ENCODE measurements around the gene CCT7. TPM values are rescaled to one million over a fixed set of nuclear protein-coding genes. Genes with fewer than 3 reads are reported as not detected.

Gene CCT7
- total and polyA plus RNA-seq, 2 of the 8 experiments (the other 6 are each of a cell fraction or from before 2014, with no cell fraction given), result 440 to 474 TPM

DNA sequence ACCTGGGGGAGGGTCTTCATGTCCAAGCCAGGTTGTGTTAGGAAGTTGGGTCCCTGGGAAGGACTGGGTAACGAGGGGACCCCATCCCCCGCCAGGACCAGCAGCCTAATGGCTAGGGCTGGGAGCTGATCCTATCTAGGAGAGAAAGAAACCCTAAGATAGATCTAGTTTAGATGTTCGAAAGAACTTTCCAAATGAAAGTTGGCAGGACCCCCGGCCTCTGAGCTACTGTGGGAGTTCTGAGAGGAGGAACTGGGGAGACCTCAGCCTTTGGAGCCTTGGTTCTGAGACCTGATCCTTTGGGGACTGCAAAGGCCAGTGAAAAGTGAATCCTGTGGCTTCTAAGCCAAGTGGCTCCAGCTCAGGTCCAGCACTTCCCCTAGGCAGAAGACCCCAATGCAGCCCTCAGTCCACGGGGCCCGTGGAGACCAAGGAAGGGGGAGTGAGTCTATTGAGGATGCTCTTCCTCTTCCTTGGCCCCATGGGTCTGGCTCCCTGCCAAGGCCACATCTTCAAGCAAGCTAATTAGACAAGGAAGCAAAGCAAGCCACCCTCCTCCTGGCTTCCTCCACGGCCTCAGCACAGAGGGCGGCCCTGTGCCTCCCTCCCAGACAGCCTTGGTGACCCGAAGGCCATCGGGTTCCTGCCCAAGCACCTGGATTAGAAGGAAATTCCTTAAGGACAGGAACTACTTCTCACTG, 23.5 kb downstream of the CCT7 start:
- H2BK12ac ChIP-seq (ENCODE audit: low read depth, low read length), result no peak overlapping the region
- FAIRE-seq, result no peak
- CTCF ChIA-PET (ENCODE audit: partially characterized antibody), result interaction anchor here (0.6 to 7.0 kb wide), 12 partner anchors 11 to 171 kb away, joined by 3 to 51 read pairs (median 4); partner anchors contain the start of genes CCT7, EGR4 and PRADC1
- H3K79me1 ChIP-seq (ENCODE audit: low read depth, low read length), result no peaks in the 10 kb centered on the region
- H3K9me3 ChIP-seq (ENCODE audit: insufficient read depth in 2 of 2, low read depth in 1 of 2, low read length in 1 of 2), result no peaks in the 10 kb centered on the region
- H3K36me3 ChIP-seq (ENCODE audit: control insufficient read depth in 2 of 4, insufficient read depth in 4 of 4, low read length in 3 of 4), result peaks cover 9 to 34% (median 17%) of the 10 kb centered on the region in 4 experiments; a peak in 7 of 8 replicates
- no peak overlapping the region for H3K18ac ChIP-seq (ENCODE audit: extremely low read depth, low read length)
- DNase-seq (ENCODE audit: low read depth in 1 of 2, low spot score in 2 of 2), result no peak
- no peak overlapping the region for H3K4me2 ChIP-seq (ENCODE audit: insufficient read depth in 1 of 2, low read depth in 2 of 2, low read length in 2 of 2)
- no peak overlapping the region for H3K23ac ChIP-seq (ENCODE audit: insufficient read length)
- peaks cover 0 to 12% (median 4%) of the 10 kb centered on the region in 4 experiments; a peak in 3 of 7 replicates for H3K4me1 ChIP-seq (replicated peaks in 1 of 4; ENCODE audit: control insufficient read depth in 3 of 4, insufficient read depth in 4 of 4, low read length in 3 of 4)
- H2BK5ac ChIP-seq (ENCODE audit: low read depth, low read length), result no peak overlapping the region
- H3K4ac ChIP-seq (replicated peaks; ENCODE audit: insufficient read length, low read depth, low read length), result no peak overlapping the region
- H2BK20ac ChIP-seq (ENCODE audit: low read length), result no peak overlapping the region
- H2BK15ac ChIP-seq (ENCODE audit: low read length), result peak overlapping the region; percentile 61; the same call in 1 of the 2 replicates
- H3K79me2 ChIP-seq (ENCODE audit: control insufficient read depth in 1 of 2, insufficient read depth in 2 of 2, low read length in 2 of 2), result no peaks in the 10 kb centered on the region
- POLR2A ChIA-PET (ENCODE audit: partially characterized antibody), result interaction anchor here (0.6 to 5.1 kb wide), 13 partner anchors 10 to 1177 kb away, joined by 3 to 53 read pairs (median 4); partner anchors contain the start of genes CCT7, FBXO41 and PRADC1
- H3K14ac ChIP-seq (ENCODE audit: insufficient read length), result no peak overlapping the region
- H2AFZ ChIP-seq (ENCODE audit: low read length), result no peak overlapping the region
- H2AK5ac ChIP-seq (ENCODE audit: low read depth, low read length), result no peak overlapping the region
- no peak overlapping the region for H4K8ac ChIP-seq (ENCODE audit: extremely low read depth, insufficient read depth, low read length)
- no peaks in the 10 kb centered on the region for H3K27me3 ChIP-seq (replicated peaks in 1 of 4; ENCODE audit: control insufficient read depth in 3 of 4, extremely low read depth in 1 of 4, insufficient read depth in 3 of 4, low read length in 3 of 4)
- 92% methylated on average over 10 of the region's 10 CpGs; no CpG with 5 or more reads in 1 of the 2 experiments for WGBS, 2 experiments (ENCODE audit: extremely low coverage in 1 of 2, insufficient coverage in 1 of 2, insufficient read length in 1 of 2, insufficient replicate concordance in 2 of 2, low coverage in 1 of 2, low lambda C conversion rate in 2 of 2, missing lambda C conversion rate in 1 of 2)
- H3K27ac ChIP-seq (ENCODE audit: low read depth, low read length), result no peak overlapping the region
- TF ChIP-seq RXRA (IDR thresholded peaks at IDR 0.05; ENCODE audit: insufficient read depth, low read depth, low read length), result no peak
- TF ChIP-seq BACH1 (IDR thresholded peaks at IDR 0.05; ENCODE audit: low read length), result no peak
- TF ChIP-seq POLR2AphosphoS5 (IDR thresholded peaks at IDR 0.05; ENCODE audit: low read depth, low read length), result no peak
- no peak for TF ChIP-seq CTBP2 (IDR thresholded peaks at IDR 0.05; ENCODE audit: borderline replicate concordance, insufficient read depth, insufficient read length, low read length)
- no peak for TF ChIP-seq SP1 (IDR thresholded peaks at IDR 0.05; ENCODE audit: low read depth, low read length)
- no peak for TF ChIP-seq POLR2A (IDR thresholded peaks at IDR 0.05; ENCODE audit: control extremely low read depth in 1 of 2, low read depth in 2 of 2, low read length in 2 of 2)
- no peak for TF ChIP-seq JUND (IDR thresholded peaks at IDR 0.05; ENCODE audit: low read length)
- TF ChIP-seq CBX5 (IDR thresholded peaks at IDR 0.05; ENCODE audit: low read depth, low read length), result no peak
- H2BK120ac ChIP-seq (replicated peaks; ENCODE audit: low read depth, low read length), result no peak overlapping the region
- no peak overlapping the region for H4K91ac ChIP-seq (replicated peaks; ENCODE audit: insufficient read length, low read length)
- H4K5ac ChIP-seq (ENCODE audit: insufficient read length, low read depth, low read length), result no peak overlapping the region
- H3K23me2 ChIP-seq (ENCODE audit: low read depth, low read length), result no peaks in the 10 kb centered on the region
- H4K20me1 ChIP-seq (replicated peaks in 1 of 2; ENCODE audit: control insufficient read depth in 1 of 2, insufficient read depth in 2 of 2, low read length in 2 of 2), result peaks cover 18% of the 10 kb centered on the region in 2 experiments
- no peak overlapping the region for H3K9ac ChIP-seq (replicated peaks in 1 of 4; ENCODE audit: extremely low read depth in 1 of 4, low read depth in 3 of 4, low read length in 3 of 4)
- no peak overlapping the region for H3K4me3 ChIP-seq (ENCODE audit: extremely low read depth in 1 of 4, insufficient read depth in 2 of 4, low read depth in 3 of 4, low read length in 4 of 4)
- no peak overlapping the region for H3K56ac ChIP-seq (replicated peaks; ENCODE audit: insufficient read length, low read depth, low read length)

All from H1 (cell line).